Activated CD8-positive, alpha-beta memory T cell treated with anti-CD3 and anti-CD28 coated beads for 1 hour (primary cell): ENCODE data around the gene TSPAN14.
A peak's percentile ranks its signal among the peaks of the same experiment; 100 is the strongest.
"Not testable (repeated sequence)": the region's sequence is repeated elsewhere in the genome, so short reads cannot be mapped to it uniquely, and the experiment has no call there.

Experiments used
- DNase-seq, 2 donors: peaks; one replicate each; pipeline ENCODE4 v3.0.0-alpha.2; 2020; ENCODE audit warnings: low read depth in 1 of 2; ENCODE audit errors: extremely low read depth in 1 of 2

The TSPAN14 gene, protein sequence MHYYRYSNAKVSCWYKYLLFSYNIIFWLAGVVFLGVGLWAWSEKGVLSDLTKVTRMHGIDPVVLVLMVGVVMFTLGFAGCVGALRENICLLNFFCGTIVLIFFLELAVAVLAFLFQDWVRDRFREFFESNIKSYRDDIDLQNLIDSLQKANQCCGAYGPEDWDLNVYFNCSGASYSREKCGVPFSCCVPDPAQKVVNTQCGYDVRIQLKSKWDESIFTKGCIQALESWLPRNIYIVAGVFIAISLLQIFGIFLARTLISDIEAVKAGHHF

DNA sequence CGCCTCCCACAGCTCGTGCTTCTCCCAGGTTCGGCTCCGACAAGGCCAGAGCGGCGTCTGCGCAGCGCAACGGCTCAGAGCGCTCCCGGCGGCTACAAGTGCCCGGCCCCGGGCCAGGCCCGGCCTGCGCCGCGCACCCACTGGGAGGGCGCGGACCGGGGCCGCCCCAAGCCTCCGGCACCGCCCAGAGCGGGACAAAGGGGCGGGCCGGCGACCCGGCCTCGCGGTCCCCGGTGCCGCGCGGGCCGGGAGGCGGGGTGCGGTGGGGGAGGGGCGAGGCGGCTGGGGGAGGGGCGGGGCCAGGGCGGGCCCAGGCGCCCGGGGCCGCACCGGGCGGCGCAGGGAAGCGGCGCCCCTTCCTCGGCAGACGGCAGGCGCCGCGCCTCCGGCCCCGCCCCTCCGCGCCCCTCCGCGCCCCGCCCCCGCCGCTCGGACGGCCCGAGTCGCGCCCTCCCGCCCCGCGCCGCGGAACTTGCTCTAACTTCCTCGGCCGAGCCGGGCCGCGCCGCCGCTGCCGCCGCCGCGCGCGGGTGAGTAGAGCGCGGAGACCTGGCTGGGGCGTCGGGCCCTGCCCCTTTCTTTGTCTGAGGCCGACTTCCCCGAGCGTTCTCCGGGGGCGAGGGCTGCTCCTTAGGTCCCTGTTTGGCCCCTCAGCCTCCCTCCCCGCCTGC lies at the start of gene TSPAN14:
TSPAN14 (plus strand) TSS at position 469 of the 671 bp plus-strand sequence. CDS start 34,924 bp downstream, outside the sequence.
- peak in 1 of 2 donors; percentile 56 for DNase-seq

DNA sequence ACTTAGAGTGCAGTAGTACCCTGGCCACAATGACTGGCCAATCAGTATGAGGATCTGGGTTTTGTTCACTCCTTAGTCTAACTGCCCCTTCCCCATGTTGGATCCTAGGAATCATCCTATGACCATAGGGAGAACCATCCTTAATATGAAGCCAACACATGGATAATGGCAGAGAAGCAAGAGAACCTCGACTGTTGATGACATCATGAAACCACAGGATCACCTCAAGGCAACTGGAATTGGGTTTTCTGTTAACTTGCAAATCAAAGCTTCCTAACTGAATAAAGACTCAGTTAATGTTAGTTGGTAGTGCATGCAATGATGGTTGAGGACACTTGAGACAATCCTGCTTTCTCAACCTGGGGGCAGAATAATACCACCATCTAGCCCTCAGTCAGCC lies 49.1 kb upstream of the TSPAN14 start:
- DNase-seq, result no peak

DNA sequence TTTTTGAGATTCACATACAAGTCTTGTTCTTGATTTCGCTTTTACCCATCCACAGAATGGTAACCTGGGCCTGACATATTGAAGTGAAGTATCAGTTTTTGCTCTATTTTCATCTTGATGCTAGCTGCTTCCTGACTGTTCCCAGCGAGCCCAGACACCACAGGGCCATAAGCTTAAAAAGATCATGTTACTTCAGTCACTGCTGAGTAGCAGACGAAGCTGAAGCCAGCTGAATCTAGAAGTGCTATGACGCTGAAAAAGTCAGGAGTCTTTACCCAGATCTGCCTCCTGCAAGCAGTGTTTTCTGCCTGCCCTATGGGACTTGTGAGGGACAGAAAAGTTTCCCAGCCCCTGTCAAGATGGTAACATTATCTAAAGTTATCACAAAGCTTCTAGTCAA lies 48.5 kb upstream of the TSPAN14 start:
- no peak for DNase-seq

DNA sequence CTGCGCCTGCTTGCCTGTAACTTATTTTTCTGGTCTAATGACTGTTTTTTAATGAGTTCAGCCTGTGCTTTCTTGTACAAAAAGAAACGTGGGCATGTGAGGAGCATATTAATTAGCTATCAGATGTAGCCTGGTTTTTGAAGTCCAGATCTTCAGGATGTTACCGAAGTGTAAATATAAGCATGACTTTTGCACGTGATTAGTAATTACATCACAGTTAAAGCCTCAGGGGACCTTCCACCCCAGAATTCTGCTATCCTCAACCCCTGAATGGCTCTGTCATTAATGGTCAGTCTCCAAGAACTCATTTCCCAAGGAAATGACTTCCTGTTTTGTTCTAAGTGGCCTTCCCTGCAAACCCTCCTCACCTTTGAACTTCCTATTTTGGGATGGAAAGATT lies 47.9 kb upstream of the TSPAN14 start:
- no peak for DNase-seq

DNA sequence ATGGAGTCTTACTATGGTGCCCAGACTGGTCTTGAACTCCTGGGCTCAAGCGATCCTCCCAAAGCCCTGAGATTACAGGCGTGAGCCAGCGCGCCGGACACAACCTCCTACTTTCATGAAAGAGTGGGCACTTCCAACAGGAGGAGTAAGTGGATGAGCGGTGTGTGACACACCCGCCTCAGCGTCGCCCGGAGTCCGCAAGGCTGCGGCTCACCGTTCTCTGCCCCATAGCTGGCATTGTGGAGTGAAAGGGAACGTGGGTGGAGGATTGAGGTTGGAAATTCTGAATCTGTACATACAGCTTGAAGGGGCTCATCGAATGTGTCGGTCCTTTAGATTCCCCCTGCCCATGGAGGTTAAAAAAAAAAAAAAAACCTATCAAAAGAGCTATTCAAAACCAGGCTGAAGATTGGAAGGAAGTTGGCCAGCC lies 46.3 kb upstream of the TSPAN14 start:
- peak in 1 of 2 donors; percentile 6 for DNase-seq

DNA sequence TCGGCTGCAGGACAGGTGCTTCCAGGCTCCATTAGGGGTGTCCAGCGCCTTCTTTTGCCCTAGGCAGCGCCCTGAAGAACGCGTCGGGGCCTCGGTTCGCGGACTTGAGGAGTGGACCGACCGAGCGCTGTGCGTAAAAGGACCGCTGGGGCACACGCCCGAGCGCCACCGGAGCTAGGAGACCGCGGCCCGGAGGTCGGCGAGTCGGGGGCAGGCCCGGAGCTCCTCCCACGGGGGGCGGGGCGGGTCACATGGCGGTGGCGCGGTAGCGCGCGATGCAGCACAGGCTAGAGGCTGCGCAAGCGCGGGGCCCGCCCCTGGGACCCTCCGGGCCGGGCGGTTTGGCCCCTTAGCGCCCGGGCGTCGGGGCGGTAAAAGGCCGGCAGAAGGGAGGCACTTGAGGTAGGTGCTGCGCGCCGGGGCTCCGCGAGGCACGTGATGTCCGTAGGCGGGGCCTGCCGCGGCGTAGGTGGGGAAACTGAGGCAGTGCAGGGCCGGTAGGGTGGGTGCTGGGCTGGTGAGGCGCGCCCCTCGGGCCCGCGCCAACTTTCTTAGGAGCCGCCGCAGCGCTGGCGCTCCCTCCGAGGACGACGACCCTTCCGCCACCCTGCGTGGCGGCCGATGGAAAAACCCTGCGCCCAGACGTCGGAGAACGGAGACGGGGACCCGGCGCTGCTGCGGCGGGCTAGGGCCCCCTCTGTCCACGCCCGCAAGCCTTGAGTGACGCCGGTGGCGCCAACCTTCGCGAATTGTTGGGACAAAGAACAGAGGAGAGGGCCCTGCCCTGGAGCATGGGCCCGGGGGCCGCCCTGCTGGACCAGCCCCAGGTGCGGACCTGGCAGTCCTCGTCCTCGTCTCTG lies 45.6 kb upstream of the TSPAN14 start, which contains the start of gene PRXL2A:
PRXL2A (plus strand) TSS at position 310 of the 860 bp plus-strand sequence. CDS start 11,917 bp downstream, outside the sequence.
- peak; percentile 38 to 71 for DNase-seq

DNA sequence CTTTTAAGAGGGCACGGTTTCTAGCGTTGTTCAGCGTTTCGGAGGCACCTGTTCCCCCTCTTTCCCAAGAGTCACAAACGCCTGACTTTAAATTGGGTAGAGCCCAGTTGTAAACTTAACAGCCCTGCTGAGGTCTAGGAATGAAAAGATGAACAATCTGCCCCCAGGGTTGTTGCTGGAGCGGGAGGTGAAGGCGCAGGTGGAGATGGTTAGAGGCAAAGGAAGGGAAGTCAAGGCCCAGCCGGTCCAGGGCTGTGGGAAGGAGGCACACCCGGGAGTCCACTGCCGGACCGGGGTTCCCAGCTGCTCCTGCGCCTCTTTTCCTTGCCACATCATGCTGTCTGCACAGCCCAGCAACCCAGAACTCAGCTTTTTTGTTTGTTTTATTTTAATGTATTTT lies 45.0 kb upstream of the TSPAN14 start:
- DNase-seq, result no peak

DNA sequence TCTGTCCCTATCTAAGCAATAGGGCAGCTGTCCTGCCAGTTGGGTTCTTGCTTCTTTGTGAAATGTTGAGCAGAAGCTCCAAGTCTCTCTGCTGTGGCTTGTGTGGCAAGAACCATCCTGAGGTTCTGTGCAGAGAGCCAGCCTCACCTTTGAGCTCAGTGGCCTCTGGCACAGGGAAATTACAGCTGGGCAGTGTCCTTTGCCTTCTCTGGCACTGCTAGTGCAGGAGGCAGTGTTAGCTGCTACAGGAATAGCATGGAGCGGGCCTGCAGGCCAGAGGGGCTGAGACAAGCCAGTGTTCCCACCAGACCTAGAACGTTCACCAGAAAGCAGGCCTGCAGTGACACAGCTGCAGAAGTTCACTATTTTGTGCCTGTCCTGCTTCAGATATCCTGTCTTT lies 44.0 kb upstream of the TSPAN14 start:
- DNase-seq, result no peak

DNA sequence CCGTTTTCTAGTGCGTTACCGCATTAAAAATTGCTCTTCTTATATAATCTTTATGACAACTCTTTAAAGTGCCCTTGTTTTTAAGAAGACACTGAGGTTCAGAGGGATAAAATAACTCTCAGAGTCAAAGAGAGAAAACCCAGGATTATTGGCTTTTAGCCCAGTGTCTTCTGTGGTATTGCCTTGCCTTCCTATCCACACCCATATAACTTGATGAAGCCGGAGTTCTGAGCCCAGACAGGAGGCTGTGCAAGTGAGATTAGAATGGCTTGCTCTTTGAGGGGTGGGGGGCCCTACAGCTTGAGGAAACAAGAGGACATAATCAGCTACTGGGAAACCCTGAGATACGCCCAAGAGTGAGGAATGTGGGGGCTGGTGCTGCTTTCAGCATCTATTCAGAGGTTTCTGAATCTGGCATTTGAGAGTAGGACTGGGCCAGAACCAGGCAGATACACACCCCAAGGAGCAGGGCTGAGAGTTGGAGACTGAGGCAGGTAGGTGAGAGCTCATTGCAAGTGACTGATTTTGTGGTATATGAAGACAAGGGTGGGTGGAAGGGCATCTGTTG lies 43.4 kb upstream of the TSPAN14 start:
- DNase-seq, result no peak

DNA sequence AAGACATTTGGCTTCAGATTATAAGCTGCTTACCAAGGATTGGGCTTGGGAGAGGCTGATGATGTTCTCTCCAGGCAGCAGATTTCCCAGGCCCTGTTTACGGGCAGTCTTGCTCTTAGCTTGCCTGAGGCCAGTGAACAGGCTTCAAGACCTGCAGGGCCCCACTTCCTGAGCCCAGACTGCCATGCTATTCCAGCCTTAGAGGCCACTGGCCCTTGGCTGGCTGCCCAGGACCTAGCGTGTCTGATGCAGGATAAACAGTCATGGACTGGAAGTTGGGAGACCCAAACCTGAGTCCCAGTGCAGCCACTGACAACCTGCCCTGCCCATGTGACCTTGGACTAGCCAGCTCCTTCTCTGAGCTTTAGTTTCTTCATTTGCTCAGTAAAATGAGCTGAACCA lies 42.8 kb upstream of the TSPAN14 start:
- DNase-seq, result no peak

DNA sequence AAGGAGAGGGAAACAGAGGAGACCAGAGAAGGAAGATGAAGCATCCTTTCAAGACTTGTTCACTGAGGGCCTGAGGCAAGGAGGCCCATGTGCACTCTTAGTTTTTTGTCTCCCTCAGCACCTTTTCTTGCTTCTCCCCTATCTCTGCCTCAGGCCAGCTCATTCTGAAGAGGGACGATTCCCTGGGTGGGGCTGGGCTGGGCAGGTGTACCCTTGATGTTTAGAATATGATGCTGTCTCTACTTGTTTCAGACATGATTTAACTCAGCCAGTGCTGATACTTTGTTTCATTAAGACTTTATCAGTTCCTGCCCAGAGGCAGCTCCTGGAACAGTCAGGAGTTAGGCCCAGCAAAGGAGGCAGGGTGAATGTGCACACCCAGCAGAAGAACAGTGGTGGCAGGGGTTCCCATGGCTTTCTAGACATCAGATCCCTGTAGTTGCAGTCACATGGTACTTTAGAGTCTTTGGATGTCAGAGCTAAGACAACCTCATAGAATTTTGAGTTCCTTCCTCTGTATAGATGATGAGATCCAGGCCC lies 42.4 kb upstream of the TSPAN14 start:
- DNase-seq, result no peak

DNA sequence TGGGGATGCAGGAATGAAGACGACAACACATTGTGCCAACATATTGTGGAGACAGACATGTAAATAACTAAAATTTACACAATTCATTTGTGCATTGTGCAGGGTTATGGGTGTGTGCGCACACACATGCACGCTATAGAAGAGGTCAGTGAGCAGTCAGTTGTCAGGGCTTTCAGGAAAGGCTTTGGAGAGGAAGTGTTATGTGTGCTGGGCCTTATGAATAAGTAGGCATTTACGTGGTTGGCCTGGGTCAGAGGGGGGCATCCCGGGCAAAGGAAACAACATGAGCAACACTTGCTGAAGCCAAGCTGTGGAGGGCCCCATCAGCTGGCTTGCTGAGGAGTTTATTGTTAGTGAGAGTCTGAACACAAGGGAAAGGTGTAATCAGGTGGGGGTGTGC lies 41.6 kb upstream of the TSPAN14 start:
- DNase-seq, result no peak

DNA sequence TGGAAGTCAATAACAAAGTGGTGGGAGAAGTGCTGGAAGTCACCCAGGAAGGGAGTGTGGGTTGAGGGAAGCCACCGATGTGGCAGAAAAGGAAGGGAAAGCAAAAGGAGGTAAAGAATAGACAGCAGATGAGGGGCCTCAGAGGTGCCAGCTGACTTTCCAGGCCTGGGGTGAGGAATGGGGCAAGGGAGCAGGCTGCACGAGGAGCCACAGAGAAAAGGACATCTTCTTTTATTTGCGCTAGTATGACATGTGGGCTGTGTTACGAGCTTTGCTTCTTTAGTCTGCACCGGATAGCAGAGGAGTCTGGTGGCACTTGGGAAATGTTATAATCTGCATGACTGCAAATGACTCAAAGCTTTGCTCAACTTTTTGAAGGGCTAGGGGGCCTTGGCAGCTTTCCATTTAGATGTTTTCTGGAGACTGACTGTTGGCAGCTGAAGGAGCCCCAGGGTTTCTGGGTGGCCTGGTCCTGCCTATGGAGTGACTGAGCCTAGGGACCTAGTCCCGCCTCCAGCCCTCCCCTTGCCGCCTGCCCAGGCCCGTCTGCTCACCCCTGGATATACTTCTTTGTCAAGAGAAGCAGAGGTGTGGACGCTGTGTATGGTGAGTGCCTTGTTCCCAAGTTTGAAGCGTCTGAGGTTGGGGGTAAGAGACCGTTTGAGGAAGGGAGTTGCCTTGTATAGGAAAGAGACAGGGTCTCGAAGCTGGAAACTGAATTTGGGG lies 40.7 kb upstream of the TSPAN14 start:
- DNase-seq, result no peak

DNA sequence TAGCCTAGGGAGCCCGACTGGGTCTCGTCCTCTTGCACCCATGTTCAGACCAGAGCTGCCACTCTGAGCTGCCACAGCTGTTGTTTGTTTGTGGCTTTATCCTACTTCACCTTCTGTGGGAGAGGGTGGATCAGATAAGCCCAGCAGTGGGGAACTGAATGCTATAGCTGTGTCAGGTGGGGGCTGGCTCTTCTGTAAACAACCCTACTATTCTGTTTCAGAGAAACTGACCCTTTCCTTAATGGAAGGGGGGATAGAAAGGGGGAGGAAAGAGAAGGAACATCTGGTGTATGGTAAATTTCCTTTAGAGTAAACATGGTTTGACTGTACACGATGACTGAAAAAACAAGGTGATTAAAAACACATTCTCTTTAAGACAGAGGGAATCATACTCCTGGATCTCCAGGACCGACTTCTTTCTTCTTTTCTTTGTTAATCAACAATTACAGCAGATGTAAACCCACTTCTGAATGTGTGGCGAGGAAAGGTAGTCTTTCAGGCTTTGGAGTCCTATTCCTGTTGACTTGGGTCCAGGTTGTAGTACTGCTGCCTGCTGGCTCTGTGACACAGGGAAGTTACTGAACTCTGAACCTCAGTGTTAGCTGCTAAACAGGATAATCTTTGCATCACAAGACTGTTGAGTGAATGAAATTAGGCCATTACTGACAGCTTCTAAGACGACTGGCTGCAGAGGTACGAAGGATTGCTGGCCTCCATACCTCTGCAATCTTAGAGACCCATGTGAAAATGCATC lies 39.8 kb upstream of the TSPAN14 start:
- no peak for DNase-seq

DNA sequence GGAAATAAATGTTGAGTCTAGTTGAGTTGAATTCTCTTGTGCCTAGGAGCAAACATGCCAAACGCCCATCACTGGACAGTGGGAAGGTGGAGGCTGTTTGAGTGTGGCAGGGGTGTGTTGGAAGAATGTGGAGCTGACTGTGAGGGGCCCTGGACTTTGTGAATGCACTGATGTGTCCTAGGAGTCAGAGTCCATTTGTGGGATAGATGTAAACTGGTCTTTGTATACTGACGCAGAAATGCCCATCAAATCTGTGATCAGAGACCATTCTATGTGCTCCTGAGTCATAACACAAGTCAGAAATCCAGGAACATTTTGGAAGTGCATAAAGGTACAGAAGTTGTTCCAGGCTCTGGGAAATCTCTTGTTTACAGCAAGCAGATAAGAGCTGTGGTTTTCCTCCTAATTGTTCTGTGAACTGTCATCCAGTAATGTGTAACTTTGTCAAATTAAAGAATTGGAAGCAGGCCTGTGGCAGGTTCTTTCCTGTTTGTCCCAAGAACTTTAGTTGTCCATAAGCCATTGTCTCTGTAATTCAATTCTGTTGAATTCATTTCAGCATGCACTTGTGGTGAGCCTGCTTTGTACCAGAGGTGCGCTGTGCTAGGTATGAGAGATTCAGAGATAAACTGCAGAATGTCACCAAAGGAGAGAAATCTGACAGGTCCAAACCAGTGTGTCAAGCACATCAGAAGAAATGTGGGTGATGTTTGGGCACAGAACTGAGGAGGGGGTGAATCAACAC lies 38.2 kb upstream of the TSPAN14 start:
- no peak for DNase-seq

DNA sequence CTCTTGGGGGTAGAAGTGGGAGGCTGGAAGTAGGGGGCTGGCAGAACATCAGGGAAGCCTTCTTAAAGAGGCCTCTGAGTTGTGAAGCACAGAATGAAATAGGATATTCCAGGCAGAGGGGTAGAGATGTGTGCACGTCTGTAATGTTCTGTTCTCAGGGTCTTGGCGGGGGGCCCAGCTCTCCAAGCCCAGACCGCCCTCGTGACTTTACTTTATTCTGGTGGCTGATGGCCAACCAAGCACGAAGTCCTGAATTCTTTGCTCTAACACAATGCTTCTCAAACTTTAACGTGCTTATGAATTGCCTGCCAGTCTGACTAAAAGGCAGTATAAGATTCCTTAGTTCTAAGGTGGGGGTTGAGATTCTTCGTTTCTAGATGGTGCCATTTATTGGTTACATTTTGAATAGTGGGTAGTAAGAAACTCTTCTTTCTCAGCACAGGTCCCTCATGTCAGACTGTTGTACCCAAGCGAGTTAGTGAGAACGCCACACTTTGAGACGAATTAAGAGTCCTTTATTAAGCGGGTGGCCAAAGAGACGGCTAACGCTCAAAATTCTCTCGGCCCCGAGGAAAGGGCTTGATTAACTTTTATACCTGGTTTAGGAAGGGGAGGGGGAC lies 37.5 kb upstream of the TSPAN14 start:
- no peak for DNase-seq

DNA sequence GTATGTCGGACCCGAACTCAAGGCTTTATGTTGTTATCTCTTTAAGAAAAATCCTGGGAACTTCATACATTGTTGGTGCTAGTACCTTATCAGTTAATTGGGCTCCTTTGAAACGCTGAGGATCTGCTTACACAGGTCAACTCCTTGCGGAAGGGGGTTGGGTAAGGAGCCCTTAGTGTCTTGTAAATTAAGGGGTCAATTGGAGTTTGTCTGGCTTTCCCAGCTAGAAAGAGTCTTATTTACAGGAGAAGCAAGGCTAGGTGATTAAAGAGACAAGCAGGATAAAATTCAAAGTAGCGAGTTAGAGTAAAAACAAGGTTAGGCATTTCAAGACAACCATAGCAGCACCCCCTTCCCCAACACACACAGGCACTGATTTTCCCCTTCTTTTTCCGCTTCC lies 36.9 kb upstream of the TSPAN14 start:
- not testable (repeated sequence) for DNase-seq

DNA sequence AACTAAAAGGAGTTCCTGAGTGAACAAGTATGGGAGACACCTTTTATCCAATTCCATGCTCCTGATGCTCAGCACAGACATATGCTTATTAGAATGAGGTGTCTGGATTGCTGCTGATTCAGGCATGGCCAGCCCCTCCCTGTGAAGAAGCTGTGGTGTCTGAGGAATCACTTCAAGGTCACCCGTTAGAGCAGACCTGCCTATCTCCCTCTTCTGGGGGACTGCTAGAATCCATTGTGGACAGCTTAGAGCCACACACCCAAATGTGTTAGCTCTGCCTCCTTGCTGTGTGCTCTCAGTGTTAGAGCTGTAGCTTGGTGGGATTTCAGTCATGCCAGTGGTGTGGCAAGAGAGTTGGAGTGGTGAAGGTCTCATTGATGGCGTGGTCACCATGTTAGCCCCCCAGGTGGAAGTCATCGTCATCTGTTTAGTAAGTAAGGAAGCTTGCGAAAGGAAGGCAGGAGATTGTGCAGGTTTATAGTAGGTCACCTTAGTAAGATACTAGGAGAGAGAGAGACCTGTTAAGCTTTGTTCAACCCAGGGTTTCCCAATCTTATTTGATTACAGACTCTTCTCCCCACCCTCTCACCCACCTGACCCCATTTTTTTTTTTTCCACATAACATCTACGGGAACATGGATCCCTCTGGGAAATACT lies 32.9 kb upstream of the TSPAN14 start:
- no peak for DNase-seq
